Cortex of kidney (tissue), 1 donor: Measurements from ENCODE around the gene CPN2.

Experiments used
- DNase-seq: peaks from one replicate; lab custom pipeline; 2025; lab: John Stamatoyannopoulos, UW

The CPN2 gene

DNA sequence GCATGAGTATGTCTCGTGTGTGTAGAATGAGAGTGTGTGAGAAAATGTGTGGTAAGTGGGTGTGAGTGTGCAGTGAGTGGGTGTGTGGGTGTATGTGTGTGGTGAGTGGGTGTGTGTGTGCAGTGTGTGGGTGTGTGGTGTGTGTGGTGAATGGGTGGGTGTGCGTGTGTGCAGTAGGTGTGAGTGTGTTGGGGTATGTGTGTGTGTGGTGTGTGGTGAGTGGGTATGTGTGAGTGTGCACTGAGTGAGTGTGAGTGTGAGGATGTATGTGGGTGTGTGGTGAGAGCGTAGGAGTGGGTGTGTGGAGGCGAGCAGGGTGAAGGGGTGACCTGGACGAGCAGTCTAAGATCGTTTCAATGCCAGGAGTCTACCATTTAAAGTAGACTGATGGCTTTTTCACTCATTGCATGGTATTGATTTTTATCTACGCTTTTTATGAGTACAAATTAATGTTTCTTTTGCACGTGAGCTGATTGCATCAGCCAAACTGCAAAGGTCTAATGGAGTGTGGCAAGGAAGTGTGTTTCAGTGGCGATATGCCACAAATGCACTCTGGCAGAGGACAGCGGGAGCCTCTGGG is 1.6 kb upstream of the CPN2 start:
- no peak for DNase-seq

DNA sequence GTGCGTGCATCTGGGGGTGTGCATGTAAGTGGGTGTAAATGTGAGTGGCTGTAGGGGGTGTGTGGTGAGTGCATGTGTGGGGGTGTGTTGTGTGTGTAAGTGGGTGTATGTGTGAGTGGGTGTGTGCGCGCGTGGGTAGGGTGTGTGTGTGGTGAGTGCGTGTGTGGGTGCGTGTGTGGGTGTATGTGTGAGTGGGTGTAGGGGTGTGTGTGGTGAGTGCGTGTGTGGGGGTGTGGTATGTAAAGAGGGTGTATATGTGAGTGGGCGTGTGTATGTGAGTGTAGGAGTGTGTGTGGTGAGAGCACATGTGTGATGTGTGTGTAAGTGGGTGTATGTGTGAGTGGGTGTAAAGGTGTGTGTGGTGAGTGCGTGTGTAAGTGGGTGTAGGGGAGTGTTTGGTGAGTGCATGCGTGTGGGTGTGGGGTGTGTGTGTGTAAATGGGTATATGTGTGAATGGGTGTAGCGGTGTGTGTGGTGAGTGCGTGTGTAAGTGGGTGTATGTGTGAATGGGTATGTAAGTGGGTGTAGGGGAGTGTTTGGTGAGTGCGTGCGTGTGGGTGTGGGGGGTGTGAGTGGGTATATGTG is 916 bp upstream of the CPN2 start:
- no peak for DNase-seq

DNA sequence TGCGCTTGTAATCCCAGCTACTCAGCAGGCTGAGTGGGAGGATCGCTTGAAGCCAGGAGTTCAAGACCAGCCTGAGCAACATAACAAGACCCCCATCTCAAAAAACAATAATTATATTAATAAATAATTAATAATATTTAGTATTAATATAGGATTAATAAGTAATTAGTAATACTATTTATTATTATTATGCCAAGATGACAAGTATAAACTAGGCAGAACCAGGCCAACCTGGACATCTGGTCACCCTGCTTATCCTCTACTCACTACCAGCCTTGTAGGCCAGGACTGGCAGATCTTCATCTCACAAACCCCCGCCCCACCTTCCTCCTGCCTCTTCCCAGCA is 429 bp downstream of the CPN2 start:
- no peak for DNase-seq

DNA sequence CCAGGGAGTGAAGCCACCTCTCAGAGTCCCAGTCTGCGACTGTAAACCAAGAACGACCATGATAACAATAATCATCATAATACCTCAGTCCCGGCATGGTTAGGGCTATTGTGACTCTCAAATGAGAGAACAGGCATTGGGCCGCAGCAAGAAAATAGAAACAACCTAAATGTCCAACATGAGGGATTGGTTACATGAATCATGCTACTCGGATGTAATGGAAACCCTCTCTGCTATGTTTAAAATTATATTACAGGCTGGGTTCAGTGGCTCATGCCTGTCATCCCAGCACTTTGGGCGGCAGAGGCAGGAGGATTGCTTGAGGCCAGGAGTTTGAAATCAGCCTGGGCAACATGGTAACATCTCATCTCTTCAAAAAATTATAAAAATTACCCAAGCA is 2.8 kb downstream of the CPN2 start:
- DNase-seq, result no peak

DNA sequence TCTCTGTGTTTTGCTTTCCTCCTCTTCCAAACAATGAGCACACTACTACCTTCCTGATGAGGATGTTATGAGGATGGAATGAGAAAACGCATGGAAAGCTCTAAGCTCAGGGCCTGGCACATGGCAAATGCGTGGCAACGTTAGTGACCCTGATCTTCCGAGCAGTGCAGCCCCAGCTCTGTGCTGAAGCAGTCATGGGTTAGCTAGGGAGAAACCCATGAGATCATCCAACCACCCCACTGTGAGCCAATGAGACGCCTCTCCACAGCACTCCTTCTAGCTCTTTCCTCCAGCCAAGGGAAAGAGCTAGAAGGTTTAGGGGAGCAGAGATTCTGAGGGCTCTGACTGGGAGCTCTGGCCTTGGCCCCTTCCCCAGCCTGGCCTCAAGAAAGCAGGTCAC is 4.5 kb downstream of the CPN2 start:
- no peak for DNase-seq

DNA sequence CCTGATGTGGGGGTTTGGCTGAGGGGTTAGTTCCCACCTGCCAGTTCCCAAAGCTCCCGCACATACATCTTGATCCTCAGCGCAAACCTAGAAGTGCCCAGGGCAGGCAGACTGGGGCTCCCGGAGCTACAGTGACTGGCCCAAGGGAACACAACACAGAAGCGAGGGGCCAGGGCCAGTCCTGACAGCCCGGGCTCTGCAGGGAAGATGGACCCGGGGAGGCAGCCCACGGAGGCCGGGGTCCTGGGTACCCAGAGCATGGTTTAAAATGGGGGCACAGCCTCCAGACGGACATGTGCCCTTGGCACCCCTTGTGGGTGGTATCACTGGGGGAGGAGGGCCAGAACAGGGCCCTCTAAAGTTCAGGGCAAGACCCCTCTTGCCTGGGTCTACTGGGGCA is 5.1 kb downstream of the CPN2 start:
- no peak for DNase-seq

- DNase-seq, result no peak
Observed at GRCh38 chr3:194344012-194344411, 7.1 kb downstream of the CPN2 start.

- DNase-seq, result no peak
Observed at GRCh38 chr3:194343561-194343893, 7.6 kb downstream of the CPN2 start.

DNA sequence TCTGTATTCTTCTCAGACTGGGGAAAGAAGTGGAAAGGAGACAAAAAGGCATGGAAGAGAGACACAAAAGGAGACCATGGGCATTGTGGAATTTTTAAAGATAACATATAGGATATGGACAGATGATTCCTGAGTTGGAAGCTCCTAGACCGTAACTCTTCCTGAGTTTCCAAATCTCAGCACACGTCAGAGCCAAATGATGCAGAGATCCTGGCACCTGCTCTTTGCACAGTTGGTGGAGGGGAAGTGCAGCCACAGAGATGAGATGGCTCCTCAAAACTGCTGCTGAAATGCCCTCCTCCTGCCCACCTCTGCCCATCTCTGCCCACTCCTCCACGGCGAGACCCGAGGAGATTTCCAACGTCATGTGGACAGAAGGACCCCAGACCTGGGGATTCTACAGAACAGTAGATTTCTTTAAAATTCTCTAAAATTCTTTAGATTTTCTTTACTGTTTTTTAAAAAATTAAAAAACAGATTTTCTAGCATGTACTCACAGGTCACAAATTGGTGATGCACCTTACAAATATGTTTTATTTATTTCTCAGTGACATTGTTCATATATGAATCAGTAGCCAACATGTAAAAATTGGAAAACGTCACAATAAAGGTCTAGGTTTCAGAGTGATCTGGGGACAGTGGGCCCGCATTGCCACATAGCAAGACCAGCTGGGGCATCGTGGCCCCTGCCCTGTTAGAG is 8.1 kb downstream of the CPN2 start:
- DNase-seq, result no peak

- no peak for DNase-seq
Observed at GRCh38 chr3:194340757-194341400, 10.2 kb downstream of the CPN2 start.

DNA sequence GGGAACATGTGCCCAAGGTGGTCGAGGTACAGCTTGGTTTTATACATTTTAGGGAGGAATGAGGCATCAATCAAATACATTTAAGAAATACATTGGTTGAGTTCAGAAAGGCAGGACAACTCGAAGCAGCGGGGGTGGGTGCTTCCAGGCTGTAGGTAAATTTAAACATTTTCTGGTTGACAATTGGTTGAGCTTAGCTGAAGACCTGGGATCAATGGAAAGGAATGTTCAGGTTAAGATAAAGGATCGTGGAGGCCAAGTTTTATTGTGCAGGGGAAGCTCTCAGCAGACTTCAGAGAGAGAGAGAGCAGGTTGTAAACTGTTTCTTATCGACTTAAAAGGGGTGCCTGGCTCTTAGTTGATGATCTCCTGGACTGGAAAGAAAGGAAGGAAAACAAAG is 11.3 kb downstream of the CPN2 start:
- DNase-seq, result no peak

DNA sequence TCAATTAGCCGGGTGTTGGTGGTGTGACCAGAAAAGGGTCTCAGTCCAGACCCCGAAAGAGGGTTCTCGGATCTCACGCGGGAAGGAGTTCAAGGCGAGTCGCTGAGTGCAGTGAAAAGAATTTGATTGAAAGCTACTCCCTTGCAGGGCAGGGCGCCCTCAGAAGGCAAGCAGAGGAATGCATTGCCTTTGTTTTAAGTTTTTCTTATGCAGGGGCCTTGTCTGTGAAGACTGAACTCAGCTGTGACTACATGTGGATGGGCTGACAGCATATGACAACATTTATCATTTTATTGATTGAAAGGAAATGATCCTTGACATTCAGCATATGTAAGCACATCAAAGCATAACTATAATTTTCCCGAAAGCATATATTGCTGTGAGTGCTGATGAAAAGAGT is 11.8 kb downstream of the CPN2 start:
- DNase-seq, result no peak

DNA sequence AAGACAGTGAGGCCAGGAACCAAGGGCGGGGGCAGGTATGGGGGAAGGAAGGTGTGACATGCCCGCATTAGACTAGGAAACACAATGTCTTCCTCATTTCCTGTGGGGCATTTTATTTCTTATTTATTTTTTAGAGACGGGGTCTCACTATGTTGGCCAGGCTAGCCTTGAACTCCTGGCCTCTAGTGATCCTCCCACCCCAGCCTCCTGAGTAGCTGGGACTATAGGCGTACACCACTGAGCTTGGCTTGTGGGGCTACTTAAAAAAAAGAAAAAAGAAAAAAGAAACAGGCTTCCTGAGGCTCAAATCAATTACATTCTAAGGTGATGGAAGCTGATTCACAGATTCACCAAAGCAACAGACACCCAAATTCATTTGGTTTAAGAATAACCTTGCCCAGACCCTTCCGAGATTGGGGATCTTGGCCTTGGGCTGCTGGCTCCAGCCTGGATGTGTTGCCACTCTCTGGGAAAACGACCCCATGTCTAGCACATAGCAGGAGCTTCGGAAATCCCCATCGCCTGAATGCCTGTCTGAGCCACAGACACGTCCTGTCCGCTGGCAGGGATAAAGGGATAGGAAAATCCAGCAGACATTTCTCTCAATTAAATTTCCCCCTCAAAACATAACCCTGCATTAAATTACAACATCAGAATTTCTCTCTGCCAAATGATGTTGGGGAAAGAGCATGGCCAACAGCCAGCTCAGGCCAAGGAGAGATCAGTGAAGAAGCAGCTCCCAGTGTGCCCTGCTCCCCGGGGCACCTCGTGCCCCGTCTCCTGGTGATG is 13.0 kb downstream of the CPN2 start:
- DNase-seq, result no peak

- DNase-seq, result no peak
Observed at GRCh38 chr3:194336601-194337355, 14.3 kb downstream of the CPN2 start.

GRCh38 chr3:194333981-194334320 is 17.2 kb downstream of the CPN2 start:
- DNase-seq, result no peak

DNA sequence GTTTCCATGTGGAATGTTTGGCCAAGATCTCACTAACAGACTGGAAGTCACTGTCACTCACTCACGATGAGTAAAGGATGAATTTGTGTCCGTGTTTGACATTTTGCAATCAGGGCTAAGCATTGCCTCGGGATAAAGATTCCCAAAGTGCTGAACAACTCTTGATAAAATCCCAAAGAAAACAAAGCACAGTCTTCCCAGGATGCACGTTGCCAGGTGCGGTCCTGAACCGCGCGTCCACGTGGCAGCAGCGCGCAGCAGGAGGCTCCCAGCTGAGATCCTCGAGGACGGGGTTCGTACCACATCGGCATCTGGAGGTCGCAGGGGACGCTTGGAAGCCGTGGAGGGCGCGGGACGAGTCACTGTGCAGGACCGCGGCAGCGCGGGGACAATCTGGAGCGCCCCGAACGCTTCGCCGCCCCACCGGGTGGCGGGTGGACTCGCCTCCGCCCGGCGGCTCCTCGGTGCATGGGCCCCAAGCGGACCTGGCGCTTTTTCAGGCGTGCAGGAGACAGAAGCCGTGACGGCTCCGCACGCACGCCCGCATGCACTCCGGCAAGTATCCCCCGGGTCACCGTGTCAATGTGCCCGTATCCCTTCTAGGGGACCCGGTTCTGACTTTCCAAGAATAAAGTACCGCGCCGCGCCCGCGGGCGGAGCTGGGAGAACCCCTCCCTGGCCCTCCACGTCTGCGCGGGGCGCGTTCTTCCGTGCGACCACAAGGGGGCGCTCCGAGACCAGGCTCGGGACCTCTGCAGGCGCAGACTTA is 17.7 kb downstream of the CPN2 start:
- no peak for DNase-seq

- no peak for DNase-seq
Observed at GRCh38 chr3:194332858-194333211, 18.3 kb downstream of the CPN2 start.

DNA sequence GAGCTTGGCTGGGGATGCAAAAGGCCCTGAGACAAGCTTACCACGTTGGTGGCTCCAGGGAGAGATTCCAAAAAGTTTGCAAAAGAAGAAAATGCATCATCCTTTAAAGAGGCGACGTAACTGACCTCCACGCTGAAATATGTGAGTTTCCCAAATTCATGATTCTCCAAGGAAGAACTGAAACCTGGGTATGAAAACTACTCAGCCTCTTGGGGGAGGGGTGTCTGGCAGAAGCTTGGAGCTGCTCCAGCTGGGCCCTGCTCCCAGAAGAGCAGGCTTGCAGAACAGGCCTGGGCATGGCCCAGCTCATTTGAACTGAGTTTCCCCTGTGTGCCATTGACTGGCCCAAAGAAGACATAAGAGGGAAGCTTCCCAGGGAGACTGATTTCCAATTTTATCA is 20.5 kb downstream of the CPN2 start:
- no peak for DNase-seq

DNA sequence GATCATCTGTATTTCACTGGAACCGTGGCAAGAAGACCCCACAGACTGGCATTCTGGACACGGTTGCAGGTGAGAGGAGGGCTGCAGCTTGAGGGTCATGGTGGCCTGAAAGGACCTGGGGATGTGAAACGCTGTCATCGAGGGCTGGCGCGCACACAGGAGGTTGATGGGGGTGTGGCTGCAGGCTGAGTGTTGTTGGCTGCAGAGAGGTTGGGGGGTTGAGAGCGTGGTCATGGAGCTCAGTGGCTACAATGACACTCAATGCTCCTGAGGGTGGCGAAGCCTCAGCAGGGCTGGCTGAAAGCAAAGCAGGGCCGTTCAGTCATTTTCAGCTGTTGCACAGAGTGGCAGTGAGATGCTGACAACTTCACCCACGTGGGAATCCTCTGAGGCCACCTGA is 21.0 kb downstream of the CPN2 start:
- no peak for DNase-seq

GRCh38 chr3:194329583-194329965 is 21.6 kb downstream of the CPN2 start:
- no peak for DNase-seq

DNA sequence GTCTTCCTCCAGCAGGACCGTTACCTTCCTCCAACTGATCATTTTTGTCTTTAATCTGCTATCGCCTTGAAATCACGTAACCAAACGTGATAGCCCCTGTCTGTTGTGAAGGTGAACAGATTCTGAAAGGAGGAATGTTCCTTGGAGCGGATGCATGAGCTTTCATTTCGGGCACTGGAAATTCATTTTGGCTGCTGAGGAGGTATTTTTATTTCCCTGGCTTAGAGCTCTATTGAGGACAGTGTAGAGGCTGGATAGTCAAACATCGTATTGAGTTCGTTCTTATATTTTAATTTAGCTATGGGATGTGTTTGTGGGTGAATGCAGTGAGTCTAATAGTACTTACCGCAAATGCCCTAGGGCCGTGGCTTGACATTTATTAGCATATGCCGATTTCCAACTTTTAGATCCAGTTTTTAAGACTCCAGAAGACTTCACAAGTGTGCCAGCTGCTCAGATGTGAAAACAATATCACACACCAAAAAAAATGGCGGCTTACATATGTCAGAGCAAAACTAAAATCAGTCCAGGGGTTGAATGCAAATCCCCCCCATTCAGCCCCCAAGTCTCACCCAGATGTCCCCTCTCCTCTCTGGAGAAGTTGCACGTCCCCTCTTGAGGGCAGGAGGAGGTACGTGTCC is 22.1 kb downstream of the CPN2 start:
- no peak for DNase-seq
